ENCODE data around the gene TMEM132D.

Gene TMEM132D

GRCh38 chr12:129351481-129351880 lies 552.3 kb downstream of the TMEM132D start:
- no peak for DNase-seq (ENCODE audit: low read depth in 2 of 2)

- DNase-seq (ENCODE audit: low read depth in 2 of 2), result no peak
Observed at GRCh38 chr12:129339336-129339735, 564.5 kb downstream of the TMEM132D start.

- DNase-seq (ENCODE audit: low read depth in 2 of 2), result no peak
Observed at GRCh38 chr12:129337413-129337812, 566.4 kb downstream of the TMEM132D start.

GRCh38 chr12:129335773-129336172 lies 568.1 kb downstream of the TMEM132D start:
- no peak for DNase-seq (ENCODE audit: low read depth in 2 of 2)

- DNase-seq (ENCODE audit: low read depth in 2 of 2), result no peak
Observed at GRCh38 chr12:129332286-129332685, 571.5 kb downstream of the TMEM132D start.

- no peak for DNase-seq (ENCODE audit: low read depth in 2 of 2)
Observed at GRCh38 chr12:129331356-129332085, 572.3 kb downstream of the TMEM132D start.

- no peak for DNase-seq (ENCODE audit: low read depth in 2 of 2)
Observed at GRCh38 chr12:129328235-129328634, 575.6 kb downstream of the TMEM132D start.

- no peak for DNase-seq (ENCODE audit: low read depth in 2 of 2)
Observed at GRCh38 chr12:129325566-129325965, 578.3 kb downstream of the TMEM132D start.

- no peak for DNase-seq (ENCODE audit: low read depth in 2 of 2)
Observed at GRCh38 chr12:129312048-129312447, 591.8 kb downstream of the TMEM132D start.

- DNase-seq (ENCODE audit: low read depth in 2 of 2), result no peak
Observed at GRCh38 chr12:129310346-129310745, 593.5 kb downstream of the TMEM132D start.

- DNase-seq (ENCODE audit: low read depth in 2 of 2), result no peak
Observed at GRCh38 chr12:129305851-129306250, 598.0 kb downstream of the TMEM132D start.

GRCh38 chr12:129304529-129304928 lies 599.3 kb downstream of the TMEM132D start:
- DNase-seq (ENCODE audit: low read depth in 2 of 2), result no peak

GRCh38 chr12:129300011-129300410 lies 603.8 kb downstream of the TMEM132D start:
- DNase-seq (ENCODE audit: low read depth in 2 of 2), result no peak

GRCh38 chr12:129298921-129299320 lies 604.9 kb downstream of the TMEM132D start:
- no peak for DNase-seq (ENCODE audit: low read depth in 2 of 2)

GRCh38 chr12:129296671-129297070 lies 607.2 kb downstream of the TMEM132D start:
- no peak for DNase-seq (ENCODE audit: low read depth in 2 of 2)

- DNase-seq (ENCODE audit: low read depth in 2 of 2), result no peak
Observed at GRCh38 chr12:129294868-129295267, 609.0 kb downstream of the TMEM132D start.

- no peak for DNase-seq (ENCODE audit: low read depth in 2 of 2)
Observed at GRCh38 chr12:129279771-129280170, 624.1 kb downstream of the TMEM132D start.

- no peak for DNase-seq (ENCODE audit: low read depth in 2 of 2)
Observed at GRCh38 chr12:129276361-129277060, 627.3 kb downstream of the TMEM132D start.

- no peak for DNase-seq (ENCODE audit: low read depth in 2 of 2)
Observed at GRCh38 chr12:129269756-129270495, 633.9 kb downstream of the TMEM132D start.

- DNase-seq (ENCODE audit: low read depth in 2 of 2), result no peak
Observed at GRCh38 chr12:129258781-129259318, 645.0 kb downstream of the TMEM132D start.

- DNase-seq (ENCODE audit: low read depth in 2 of 2), result no peak
Observed at GRCh38 chr12:129257524-129257923, 646.3 kb downstream of the TMEM132D start.

- DNase-seq (ENCODE audit: low read depth in 2 of 2), result no peak
Observed at GRCh38 chr12:129246630-129247029, 657.2 kb downstream of the TMEM132D start.

Data from stimulated activated CD4-positive, alpha-beta T cell treated with anti-CD3 and anti-CD28 coated beads, Interleukin-1b, Interleukin-23, amount 100 ng/mL, for 1 hour (primary cell).